SK-N-SH (cell line): ENCODE results near the gene SHB. TPM values are rescaled to one million over a fixed set of nuclear protein-coding genes. Genes with fewer than 3 reads are reported as not detected.

Experiments
- CTCF ChIA-PET: fragments of 300-600, 350-600 bp; formaldehyde crosslinking; extraction: SDS; loops from one replicate; lab custom pipeline; 2021; lab: Yijun Ruan, JAX
- POLR2A ChIA-PET: fragments of 350-600 bp; sonication (Branson Sonifier 250); formaldehyde crosslinking; extraction: SDS; loops from one replicate; lab custom pipeline; 2020; ENCODE audit warnings: antibody characterized with exemption, inconsistent platforms; lab: Yijun Ruan, JAX
- DNase-seq: peaks from one replicate; pipeline ENCODE4 v3.0.0; 2012
- H2AFZ ChIP-seq: fragments of 200-600 bp; sonication (generic); 2 replicates; pipeline ENCODE4 v1.8.1; 2016; ENCODE audit warnings: antibody characterized with exemption, mild to moderate bottlenecking, low read depth
- H3F3A ChIP-seq: fragments of 200-600 bp; sonication (generic); replicated peaks from 2 replicates; pipeline ENCODE3; 2016; ENCODE audit warnings: antibody characterized with exemption, mild to moderate bottlenecking; ENCODE audit not compliant: insufficient read depth
- H3K27ac ChIP-seq, 2 experiments: fragments of 200-500 bp in 1 of 2; fragments of 200-600 bp in 1 of 2; sonication (Bioruptor generic) in 1 of 2; sonication (generic), shearing (Covaris generic) in 1 of 2; 2 replicates each; pipeline versions ENCODE4 v1.5.1 to v1.6.1; 2014 to 2016; ENCODE audit warnings: low read depth in 2 of 2, inconsistent platforms in 1 of 2, low read length in 1 of 2, mild to moderate bottlenecking in 1 of 2, mixed read lengths in 1 of 2
- H3K27me3 ChIP-seq: fragments of 200-600 bp; sonication (generic), shearing (Covaris generic); 2 replicates; pipeline ENCODE4 v1.6.1; 2016; ENCODE audit warnings: mixed run types; ENCODE audit not compliant: insufficient read depth
- H3K36me3 ChIP-seq, 2 experiments: fragments of 200-500 bp in 1 of 2; fragments of 200-600 bp in 1 of 2; sonication (Bioruptor generic) in 1 of 2; sonication (generic) in 1 of 2; replicated peaks in 1 of 2; 2 replicates each; pipeline versions ENCODE3 to v1.5.1; 2014 to 2016; ENCODE audit warnings: low read length in 1 of 2, mild to moderate bottlenecking in 1 of 2; ENCODE audit not compliant: insufficient read depth in 2 of 2, control insufficient read depth in 1 of 2
- H3K4me1 ChIP-seq, 2 experiments: fragments of 200-500 bp in 1 of 2; fragments of 200-600 bp in 1 of 2; sonication (Bioruptor generic) in 1 of 2; sonication (generic), shearing (Covaris generic) in 1 of 2; 2 replicates each; pipeline versions ENCODE4 v1.5.1 to v1.6.1; 2014 to 2016; ENCODE audit warnings: low read depth in 1 of 2, low read length in 1 of 2, mixed run types in 1 of 2; ENCODE audit not compliant: insufficient read depth in 2 of 2, control insufficient read depth in 1 of 2
- H3K4me2 ChIP-seq: fragments of 200-600 bp; sonication (generic), shearing (Covaris generic); 2 replicates; pipeline ENCODE4 v1.6.1; 2017; ENCODE audit warnings: mixed run types
- H3K4me3 ChIP-seq, 2 experiments: fragments of 200-500 bp in 1 of 2; fragments of 200-600 bp in 1 of 2; sonication (Bioruptor generic) in 1 of 2; sonication (generic), shearing (Covaris generic) in 1 of 2; 2 replicates each; pipeline versions ENCODE4 v1.5.1 to v1.8.1; 2014 to 2016; ENCODE audit warnings: low read depth in 2 of 2, inconsistent platforms in 1 of 2, low read length in 1 of 2, mild to moderate bottlenecking in 1 of 2, mixed read lengths in 1 of 2, moderate library complexity in 1 of 2
- H3K79me2 ChIP-seq: fragments of 200-600 bp; sonication (generic); 2 replicates; pipeline ENCODE4 v1.8.1; 2017; ENCODE audit warnings: mild to moderate bottlenecking; ENCODE audit not compliant: insufficient read depth
- H3K9ac ChIP-seq: fragments of 200-600 bp; sonication (generic); 2 replicates; pipeline ENCODE4 v1.6.1; 2017; ENCODE audit warnings: mixed run types
- H3K9me2 ChIP-seq: fragments of 200-600 bp; sonication (generic); 2 replicates; pipeline ENCODE4 v1.6.1; 2017; ENCODE audit warnings: mixed run types
- H3K9me3 ChIP-seq: fragments of 200-600 bp; sonication (generic); 2 replicates; pipeline ENCODE4 v1.6.1; 2017; ENCODE audit warnings: mixed run types, mild to moderate bottlenecking, moderate library complexity
- H4K20me1 ChIP-seq: fragments of 200-600 bp; sonication (generic); 2 replicates; pipeline ENCODE4 v1.6.1; 2017; ENCODE audit warnings: mild to moderate bottlenecking, mixed run types; ENCODE audit not compliant: insufficient read depth
- CHD2 ChIP-seq: fragments of 150-350 bp; IDR thresholded peaks from 2 replicates; pipeline ENCODE4 v1.6.1; 2018; ENCODE audit warnings: low read length; ENCODE audit not compliant: partially characterized antibody
- EP300 ChIP-seq, 2 experiments: IDR thresholded peaks; 2 replicates each; pipeline versions ENCODE4 v1.4.0 to v1.6.1; 2012; ENCODE audit warnings: borderline replicate concordance in 1 of 2, low read depth in 1 of 2, low read length in 1 of 2
- EZH2phosphoT487 ChIP-seq: fragments of 200-600 bp; sonication (generic); IDR thresholded peaks from 2 replicates; pipeline ENCODE4 v1.6.1; 2017; ENCODE audit warnings: low read depth, mixed run types, mild to moderate bottlenecking, antibody characterized with exemption, moderate library complexity, borderline replicate concordance
- FOSL2 ChIP-seq: IDR thresholded peaks from 2 replicates; pipeline ENCODE4 v1.4.0; 2012; ENCODE audit warnings: low read depth, mild to moderate bottlenecking, moderate library complexity, borderline replicate concordance
- FOXJ3 ChIP-seq: sonication (generic); formaldehyde crosslinking; IDR thresholded peaks from 2 replicates; pipeline ENCODE4 v1.5.1; 2020; ENCODE audit warnings: mild to moderate bottlenecking, missing genetic modification reagents
- GABPA ChIP-seq: IDR thresholded peaks from 2 replicates; pipeline ENCODE4 v1.4.0; 2012; ENCODE audit warnings: low read depth, mild to moderate bottlenecking
- GATA2 ChIP-seq: sonication (generic); formaldehyde crosslinking; IDR thresholded peaks from 2 replicates; pipeline ENCODE4 v1.5.0; 2020; ENCODE audit warnings: mild to moderate bottlenecking, missing genetic modification reagents
- JUND ChIP-seq: IDR thresholded peaks from 2 replicates; pipeline ENCODE4 v1.4.0; 2012
- MEF2A ChIP-seq: IDR thresholded peaks from 2 replicates; pipeline ENCODE4 v1.4.0; 2012; ENCODE audit warnings: low read depth, borderline replicate concordance
- NRF1 ChIP-seq: IDR thresholded peaks from 2 replicates; pipeline ENCODE4 v1.6.1; 2012; ENCODE audit warnings: low read depth, mild to moderate bottlenecking, low read length
- POLR2AphosphoS5 ChIP-seq: IDR thresholded peaks from 2 replicates; pipeline ENCODE4 v1.6.1; 2012; ENCODE audit warnings: low read depth, low read length
- RAD21 ChIP-seq: IDR thresholded peaks from 2 replicates; pipeline ENCODE4 v1.6.1; 2012; ENCODE audit warnings: mild to moderate bottlenecking, low read length
- RCOR1 ChIP-seq: fragments of 150-350 bp; IDR thresholded peaks from 2 replicates; pipeline ENCODE4 v1.6.1; 2017; ENCODE audit warnings: antibody characterized with exemption, low read length
- RFX5 ChIP-seq: IDR thresholded peaks from 2 replicates; pipeline ENCODE4 v1.6.1; 2012; ENCODE audit warnings: mild to moderate bottlenecking, improper control_type of control experiment, low read length
- SMC3 ChIP-seq: IDR thresholded peaks from 2 replicates; pipeline ENCODE4 v1.6.1; 2012; ENCODE audit warnings: low read depth, low read length, improper control_type of control experiment
- TAF1 ChIP-seq: IDR thresholded peaks from 2 replicates; pipeline ENCODE4 v1.6.1; 2012; ENCODE audit warnings: low read depth, mild to moderate bottlenecking, low read length, moderate library complexity, borderline replicate concordance
- TCF12 ChIP-seq: IDR thresholded peaks from 2 replicates; pipeline ENCODE4 v1.4.0; 2012
- USF2 ChIP-seq: fragments of 150-350 bp; IDR thresholded peaks from 2 replicates; pipeline ENCODE4 v1.6.1; 2017; ENCODE audit warnings: antibody characterized with exemption, low read length, low read depth, borderline replicate concordance
- YY1 ChIP-seq: IDR thresholded peaks from 2 replicates; pipeline ENCODE4 v1.4.0; 2012; ENCODE audit warnings: low read depth, mild to moderate bottlenecking
- WGBS: methylation state at CpG from one replicate; pipeline ENCODE4 v1.1.6; 2017; ENCODE audit warnings: low lambda C conversion rate; 5-methylcytosine and 5-hydroxymethylcytosine counted together
- polyA plus RNA-seq, 3 experiments: library from polyadenylated mRNA; depleted of rRNA; stranded (reverse); fragments of >200 nt; gene quantifications; 2 replicates each; pipeline ENCODE4 v1.2.3, GENCODE V29; 2012
- TF ChIP-seq, protein P1 (sequence below): fragments of 200-600 bp; sonication (generic); IDR thresholded peaks from 2 replicates; pipeline ENCODE4 v1.6.1; 2017; ENCODE audit warnings: antibody characterized with exemption, mild to moderate bottlenecking, moderate library complexity

The SHB gene
- polyA plus RNA-seq, 1 of the 3 experiments (the other 2 are of a cell fraction), result 26.0 TPM

- no peak overlapping the region for H3K4me3 ChIP-seq
- DNase-seq, result no peak
- peaks cover 99% of the 10 kb centered on the region for H3K79me2 ChIP-seq
- no peaks in the 10 kb centered on the region for H3K27me3 ChIP-seq
- no peaks in the 10 kb centered on the region for H3K9me3 ChIP-seq
- no peak overlapping the region for H2AFZ ChIP-seq
- no peak overlapping the region for H3K9ac ChIP-seq
- peaks cover 6 to 11% of the 10 kb centered on the region in 2 experiments for H3K36me3 ChIP-seq
- H3F3A ChIP-seq, result peaks cover 16% of the 10 kb centered on the region
- ChIA-PET POLR2A (no interaction called here), CTCF (interaction anchor here (1.3 to 1.8 kb wide), 4 partner anchors 8 to 87 kb away, joined by 3 to 7 read pairs (median 6); no protein-coding TSS in a partner anchor)
- peak overlapping the region in 1 of 2 experiments; percentile 64; a peak in 3 of 4 replicates for H3K27ac ChIP-seq
- H3K4me2 ChIP-seq, result no peak overlapping the region
- peaks cover 22% of the 10 kb centered on the region for H4K20me1 ChIP-seq
- TF ChIP-seq, protein P1, sequence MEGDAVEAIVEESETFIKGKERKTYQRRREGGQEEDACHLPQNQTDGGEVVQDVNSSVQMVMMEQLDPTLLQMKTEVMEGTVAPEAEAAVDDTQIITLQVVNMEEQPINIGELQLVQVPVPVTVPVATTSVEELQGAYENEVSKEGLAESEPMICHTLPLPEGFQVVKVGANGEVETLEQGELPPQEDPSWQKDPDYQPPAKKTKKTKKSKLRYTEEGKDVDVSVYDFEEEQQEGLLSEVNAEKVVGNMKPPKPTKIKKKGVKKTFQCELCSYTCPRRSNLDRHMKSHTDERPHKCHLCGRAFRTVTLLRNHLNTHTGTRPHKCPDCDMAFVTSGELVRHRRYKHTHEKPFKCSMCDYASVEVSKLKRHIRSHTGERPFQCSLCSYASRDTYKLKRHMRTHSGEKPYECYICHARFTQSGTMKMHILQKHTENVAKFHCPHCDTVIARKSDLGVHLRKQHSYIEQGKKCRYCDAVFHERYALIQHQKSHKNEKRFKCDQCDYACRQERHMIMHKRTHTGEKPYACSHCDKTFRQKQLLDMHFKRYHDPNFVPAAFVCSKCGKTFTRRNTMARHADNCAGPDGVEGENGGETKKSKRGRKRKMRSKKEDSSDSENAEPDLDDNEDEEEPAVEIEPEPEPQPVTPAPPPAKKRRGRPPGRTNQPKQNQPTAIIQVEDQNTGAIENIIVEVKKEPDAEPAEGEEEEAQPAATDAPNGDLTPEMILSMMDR, result peak; percentile 30
- no peak for TF ChIP-seq USF2
- no peak for TF ChIP-seq JUND
- H3K9me2 ChIP-seq, result no peaks in the 10 kb centered on the region
- H3K4me1 ChIP-seq, result peaks cover 49 to 77% of the 10 kb centered on the region in 2 experiments; a peak in 3 of 4 replicates
- WGBS, result 91% methylated on average over 9 of the region's 9 CpGs
Observed at GRCh38 chr9:38000332-38000731, 68.7 kb downstream of the SHB start.

- ChIA-PET POLR2A (interaction anchor here (1.2 kb wide), 1 partner anchor 24 kb away, joined by 3 read pairs; no protein-coding TSS in a partner anchor), CTCF (interaction anchor here (1.3 to 3.8 kb wide), 5 partner anchors 9 to 86 kb away, joined by 3 to 12 read pairs (median 6); partner anchors contain the start of gene SHB)
- no peaks in the 10 kb centered on the region for H3K9me3 ChIP-seq
- H3K4me2 ChIP-seq, result 0 out of 2 replicates have a peak overlapping the region, but pooled peaks have one; percentile 29
- H3F3A ChIP-seq, result peaks cover 18% of the 10 kb centered on the region
- no peaks in the 10 kb centered on the region for H3K27me3 ChIP-seq
- TF ChIP-seq RFX5 (no peak), YY1 (no peak), USF2 (no peak), TAF1 (no peak), EP300 (IDR thresholded peaks at IDR 0.05; ENCODE audit: borderline replicate concordance in 1 of 2, low read depth in 1 of 2, low read length in 1 of 2) (no peak), FOXJ3 (CRISPR knock-in tag) (no peak), RCOR1 (no peak), NRF1 (no peak), SMC3 (no peak), MEF2A (no peak), GABPA (no peak), EZH2phosphoT487 (no peak), CHD2 (no peak), GATA2 (no peak), POLR2AphosphoS5 (no peak), JUND (no peak), FOSL2 (no peak), RAD21 (no peak), TCF12 (no peak)
- TF ChIP-seq, protein P1, result no peak
- peak overlapping the region; percentile 64 to 97 for H3K27ac ChIP-seq
- H3K4me1 ChIP-seq, result peaks cover 50 to 80% of the 10 kb centered on the region in 2 experiments; a peak in 3 of 4 replicates
- no peaks in the 10 kb centered on the region for H3K9me2 ChIP-seq
- peaks cover 6 to 11% of the 10 kb centered on the region in 2 experiments for H3K36me3 ChIP-seq
- no peak overlapping the region for H3K4me3 ChIP-seq
- WGBS, result 80% methylated on average over 8 of the region's 11 CpGs
- H3K79me2 ChIP-seq, result peaks cover 95% of the 10 kb centered on the region
- H2AFZ ChIP-seq, result no peak overlapping the region
- H4K20me1 ChIP-seq, result peaks cover 27% of the 10 kb centered on the region
- peak overlapping the region; percentile 10; the same call in 1 of the 2 replicates for H3K9ac ChIP-seq
- no peak for DNase-seq
Observed at GRCh38 chr9:37999588-38000189, 69.3 kb downstream of the SHB start.
